ENCODE data around the gene CACNB4. TPM values are rescaled to one million over a fixed set of nuclear protein-coding genes. Genes with fewer than 3 reads are reported as not detected.

The CACNB4 gene
- total and polyA plus RNA-seq, 9 of the 15 experiments (the other 6 are each of a cell fraction or from before 2014, with no cell fraction given), result 0.01 to 0.20 (median 0.04) TPM; not detected in 1

GRCh38 chr2:151945602-151946001, 153.2 kb downstream of the CACNB4 start:
- no peak overlapping the region for H3K27ac ChIP-seq (ENCODE audit: extremely low read depth, low read depth, low read length)
- CTCF ChIA-PET (ENCODE audit: low intra/inter-chr PET ratio), result no interaction called here
- no peak overlapping the region for H2AFZ ChIP-seq (ENCODE audit: low read depth, low read length)
- no peaks in the 10 kb centered on the region for H3K27me3 ChIP-seq (ENCODE audit: control insufficient read depth in 2 of 2, insufficient read depth in 2 of 2, low read length in 2 of 2)
- H3K4me3 ChIP-seq, result no peak overlapping the region
- BruUV-seq (replicated peaks), result no TSS peak
- TF ChIP-seq ZNF165 (CRISPR knock-in tag; IDR thresholded peaks at IDR 0.05; ENCODE audit: borderline replicate concordance) (no peak), SMARCA5 (IDR thresholded peaks at IDR 0.05) (no peak), ZNF75A (CRISPR knock-in tag; IDR thresholded peaks at IDR 0.05) (no peak), GABPB2 (CRISPR knock-in tag; conservative IDR thresholded peaks at IDR 0.05) (no peak), MYC (IDR thresholded peaks at IDR 0.05; ENCODE audit: low read depth, low read length) (no peak), MYC (CRISPR knock-in tag; IDR thresholded peaks at IDR 0.05; ENCODE audit: borderline replicate concordance, low read depth) (no peak), E2F3 (CRISPR knock-in tag; IDR thresholded peaks at IDR 0.05) (no peak), ESRRA (IDR thresholded peaks at IDR 0.05; ENCODE audit: borderline replicate concordance, low read depth) (no peak)
- no peak overlapping the region for H3K9ac ChIP-seq (ENCODE audit: insufficient read depth in 1 of 2, low read depth in 2 of 2, low read length in 2 of 2)
- no peaks in the 10 kb centered on the region; the same call in 1 of the 2 replicates for H3K9me3 ChIP-seq (replicated peaks; ENCODE audit: control insufficient read depth, insufficient read depth, low read depth, low read length)
- H3K79me2 ChIP-seq (ENCODE audit: control insufficient read depth, insufficient read depth, low read length), result no peaks in the 10 kb centered on the region
- in situ Hi-C loops (cut with MboI) (no loop called here), intact Hi-C loops (cut with micrococcal nuclease) (no loop called here)
- POLR2A ChIA-PET, result interaction anchor here (0.6 kb wide), 1 partner anchor 14 kb away, joined by 3 read pairs; no protein-coding TSS in a partner anchor
- no peaks in the 10 kb centered on the region for H4K20me1 ChIP-seq (replicated peaks; ENCODE audit: control insufficient read depth, insufficient read depth, low read length)
- WGBS (ENCODE audit: insufficient coverage, low coverage, missing lambda C conversion rate), result 21% methylated on average over 7 of the region's 7 CpGs
- no peaks in the 10 kb centered on the region; a peak in 1 of 5 replicates for H3K4me1 ChIP-seq (replicated peaks in 1 of 2; ENCODE audit: control insufficient read depth in 2 of 2, insufficient read depth in 2 of 2, low read length in 2 of 2)
- H3K9me1 ChIP-seq (ENCODE audit: control insufficient read depth, insufficient read depth, low read length), result no peaks in the 10 kb centered on the region
- DNase-seq (ENCODE audit: extremely low read depth in 1 of 4, low spot score in 3 of 4) (no peak), FAIRE-seq (no peak), ATAC-seq (no peak)
- no peak overlapping the region for H3K4me2 ChIP-seq (ENCODE audit: insufficient read depth, low read length)
- H3K36me3 ChIP-seq (ENCODE audit: control insufficient read depth, insufficient read depth, low read length), result no peaks in the 10 kb centered on the region

GRCh38 chr2:151945186-151945585, 153.7 kb downstream of the CACNB4 start:
- FAIRE-seq (no peak), DNase-seq (ENCODE audit: extremely low read depth in 1 of 4, low spot score in 3 of 4) (no peak), ATAC-seq (no peak)
- Histone ChIP-seq H3K4me1 (replicated peaks in 1 of 2; ENCODE audit: control insufficient read depth in 2 of 2, insufficient read depth in 2 of 2, low read length in 2 of 2) (no peaks in the 10 kb centered on the region; a peak in 1 of 5 replicates), H3K9ac (ENCODE audit: insufficient read depth in 1 of 2, low read depth in 2 of 2, low read length in 2 of 2) (no peak overlapping the region), H2AFZ (ENCODE audit: low read depth, low read length) (no peak overlapping the region), H3K9me1 (ENCODE audit: control insufficient read depth, insufficient read depth, low read length) (no peaks in the 10 kb centered on the region), H3K9me3 (replicated peaks; ENCODE audit: control insufficient read depth, insufficient read depth, low read depth, low read length) (no peaks in the 10 kb centered on the region; the same call in 1 of the 2 replicates), H3K27ac (ENCODE audit: extremely low read depth, low read depth, low read length) (no peak overlapping the region), H3K36me3 (ENCODE audit: control insufficient read depth, insufficient read depth, low read length) (no peaks in the 10 kb centered on the region), H4K20me1 (replicated peaks; ENCODE audit: control insufficient read depth, insufficient read depth, low read length) (no peaks in the 10 kb centered on the region), H3K27me3 (ENCODE audit: control insufficient read depth in 2 of 2, insufficient read depth in 2 of 2, low read length in 2 of 2) (no peaks in the 10 kb centered on the region), H3K4me3 (no peak overlapping the region), H3K79me2 (ENCODE audit: control insufficient read depth, insufficient read depth, low read length) (no peaks in the 10 kb centered on the region), H3K4me2 (ENCODE audit: insufficient read depth, low read length) (no peak overlapping the region)
- no TSS peak for BruUV-seq (replicated peaks)
- intact Hi-C loops (cut with micrococcal nuclease) (no loop called here), in situ Hi-C loops (cut with MboI) (no loop called here)
- 0% methylated on average over 2 of the region's 2 CpGs for WGBS (ENCODE audit: insufficient coverage, low coverage, missing lambda C conversion rate)
- POLR2A ChIA-PET, result interaction anchor here (0.6 kb wide), 1 partner anchor 14 kb away, joined by 3 read pairs; no protein-coding TSS in a partner anchor
- CTCF ChIA-PET (ENCODE audit: low intra/inter-chr PET ratio), result no interaction called here
- TF ChIP-seq FOSL1 (tag; conservative IDR thresholded peaks at IDR 0.05) (no peak), ZNF431 (CRISPR knock-in tag; IDR thresholded peaks at IDR 0.05) (no peak), FOXM1 (IDR thresholded peaks at IDR 0.05; ENCODE audit: low read depth) (no peak), FOXM1 (CRISPR knock-in tag; IDR thresholded peaks at IDR 0.05; ENCODE audit: low read depth) (no peak), AFF1 (IDR thresholded peaks at IDR 0.05; ENCODE audit: low read depth in 1 of 2, partially characterized antibody in 2 of 2) (no peak), MYC (IDR thresholded peaks at IDR 0.05; ENCODE audit: low read depth, low read length) (no peak), MYC (CRISPR knock-in tag; IDR thresholded peaks at IDR 0.05; ENCODE audit: borderline replicate concordance, low read depth) (no peak), ELF2 (CRISPR knock-in tag; IDR thresholded peaks at IDR 0.05) (no peak)

All from K562 (cell line).